HCT116 (cell line): Measurements from ENCODE around the gene FNDC11. TPM values are rescaled to one million over a fixed set of nuclear protein-coding genes. Genes with fewer than 3 reads are reported as not detected.

Experiments used
- ATAC-seq: fragments of 200-7000 bp; cut with Tn5 transposase; 2 replicates; pipeline ENCODE4 v1.9.1; 2020; ENCODE audit warnings: mild to moderate bottlenecking, moderate library complexity
- BruUV-seq: library from RNA; stranded (reverse); fragments of 400-500 nt; replicated peaks from 2 replicates; lab custom pipeline; 2021; lab: Mats Ljungman, UMichigan
- CTCF ChIA-PET: fragments of 300-600 bp; sonication (Branson Sonifier 250); formaldehyde crosslinking; loops from one replicate; lab custom pipeline; 2021; ENCODE audit warnings: antibody characterized with exemption; lab: Charles Lee
- POLR2A ChIA-PET: fragments of 300-600, 350-600 bp; sonication (Branson Sonifier 250); formaldehyde crosslinking; loops from one replicate; lab custom pipeline; 2021; ENCODE audit warnings: antibody characterized with exemption; lab: Charles Lee
- RAD21 ChIA-PET, 2 experiments: fragments of 300-600 bp; sonication (Branson Sonifier 250); formaldehyde crosslinking; loops; one replicate each; lab custom pipeline; 2023; ENCODE audit warnings: low total read pairs in 2 of 2; ENCODE audit not compliant: uncharacterized antibody in 2 of 2, unreplicated experiment in 2 of 2, low non-redundant PET in 1 of 2; lab: Charles Lee
- DNase-seq: peaks from one replicate; pipeline ENCODE4 v3.0.0-alpha.2; 2010; ENCODE audit warnings: low read depth, low spot score
- H2AFZ ChIP-seq: fragments of 200-600 bp; shearing (Covaris generic), sonication (generic); 2 replicates; pipeline ENCODE4 v1.6.1; 2017; ENCODE audit warnings: low read depth, mixed run types, mixed read lengths, antibody characterized with exemption, low read length; ENCODE audit not compliant: poor library complexity, severe bottlenecking
- H3K27ac ChIP-seq: 2 replicates; pipeline ENCODE4 v1.5.1; 2012; ENCODE audit warnings: low read depth, low read length
- H3K27me3 ChIP-seq: fragments of 200-600 bp; sonication (generic); 2 replicates; pipeline ENCODE4 v1.6.1; 2016; ENCODE audit warnings: mixed run types, low read length, mixed read lengths; ENCODE audit not compliant: insufficient read depth
- H3K36me3 ChIP-seq, 2 experiments: fragments of 200-500 bp in 1 of 2; fragments of 200-600 bp in 1 of 2; sonication (Bioruptor generic) in 1 of 2; sonication (generic) in 1 of 2; 2 replicates each; pipeline versions ENCODE4 v1.5.1 to v1.6.1; 2014 to 2016; ENCODE audit warnings: low read length in 2 of 2, inconsistent platforms in 1 of 2, mixed read lengths in 1 of 2, mixed run types in 1 of 2; ENCODE audit not compliant: insufficient read depth in 2 of 2, control insufficient read depth in 1 of 2
- H3K4me1 ChIP-seq, 2 experiments: fragments of 200-600 bp in 1 of 2; sonication (generic) in 1 of 2; 2 replicates each; pipeline versions ENCODE4 v1.5.1 to v1.6.1; 2012 to 2017; ENCODE audit warnings: low read length in 2 of 2, inconsistent platforms in 1 of 2, mild to moderate bottlenecking in 1 of 2, mixed read lengths in 1 of 2, mixed run types in 1 of 2, moderate library complexity in 1 of 2; ENCODE audit not compliant: insufficient read depth in 2 of 2, control insufficient read depth in 1 of 2
- H3K4me2 ChIP-seq: fragments of 200-600 bp; sonication (generic); 2 replicates; pipeline ENCODE4 v1.6.1; 2017; ENCODE audit warnings: mixed run types, low read length, mixed read lengths
- H3K4me3 ChIP-seq, 2 experiments: fragments of 200-600 bp in 1 of 2; sonication (generic) in 1 of 2; replicated peaks in 1 of 2; 2 replicates each; pipeline ENCODE4 v1.5.1; 2011 to 2016; ENCODE audit warnings: low read length in 2 of 2, control low read depth in 1 of 2, low read depth in 1 of 2, mild to moderate bottlenecking in 1 of 2, mixed read lengths in 1 of 2, mixed run types in 1 of 2
- H3K79me2 ChIP-seq: fragments of 200-600 bp; sonication (generic); 2 replicates; pipeline ENCODE4 v1.6.1; 2017; ENCODE audit warnings: mild to moderate bottlenecking, mixed run types, low read length, moderate library complexity, mixed read lengths; ENCODE audit not compliant: insufficient read depth
- H3K9ac ChIP-seq: fragments of 200-600 bp; sonication (generic); 2 replicates; pipeline ENCODE4 v1.6.1; 2016; ENCODE audit warnings: low read length, mixed read lengths
- H3K9me2 ChIP-seq: fragments of 200-600 bp; sonication (generic), shearing (Covaris generic); 2 replicates; pipeline ENCODE4 v1.6.1; 2017; ENCODE audit warnings: mixed run types, mild to moderate bottlenecking, moderate library complexity; ENCODE audit not compliant: insufficient read depth
- H3K9me3 ChIP-seq, 2 experiments: fragments of 200-500 bp in 1 of 2; fragments of 200-600 bp in 1 of 2; sonication (Bioruptor generic) in 1 of 2; sonication (generic) in 1 of 2; 2 replicates each; pipeline ENCODE4 v1.6.1; 2014 to 2017; ENCODE audit warnings: low read length in 2 of 2, mixed read lengths in 2 of 2, inconsistent platforms in 1 of 2, low read depth in 1 of 2, mild to moderate bottlenecking in 1 of 2, mixed run types in 1 of 2, moderate library complexity in 1 of 2; ENCODE audit not compliant: control insufficient read depth in 1 of 2, insufficient read depth in 1 of 2
- H4K20me1 ChIP-seq: fragments of 200-600 bp; sonication (generic), shearing (Covaris generic); 2 replicates; pipeline ENCODE4 v1.6.1; 2017; ENCODE audit warnings: mixed run types, mild to moderate bottlenecking, moderate library complexity; ENCODE audit not compliant: insufficient read depth
- ATF3 ChIP-seq: IDR thresholded peaks from 2 replicates; pipeline ENCODE4 v1.6.1; 2012
- CEBPB ChIP-seq: IDR thresholded peaks from 2 replicates; pipeline ENCODE4 v1.6.1; 2012; ENCODE audit warnings: low read depth
- CTCF ChIP-seq, 3 experiments: fragments of 200-600 bp in 1 of 3; sonication (generic) in 1 of 3; IDR thresholded peaks in 2 of 3; conservative IDR thresholded peaks in 1 of 3; 2 replicates each; pipeline ENCODE4 v1.5.1; 2012 to 2017; ENCODE audit warnings: low read depth in 2 of 3, low read length in 2 of 3, antibody characterized with exemption in 1 of 3, borderline replicate concordance in 1 of 3, control low read depth in 1 of 3, mild to moderate bottlenecking in 1 of 3, mixed read lengths in 1 of 3, mixed run types in 1 of 3, moderate library complexity in 1 of 3; ENCODE audit not compliant: insufficient read depth in 1 of 3
- ELF1 ChIP-seq: IDR thresholded peaks from 2 replicates; pipeline ENCODE4 v1.6.1; 2012; ENCODE audit warnings: low read depth, borderline replicate concordance
- EZH2 ChIP-seq: fragments of 200-600 bp; sonication (generic); IDR thresholded peaks from 2 replicates; pipeline ENCODE4 v1.6.1; 2017; ENCODE audit warnings: antibody characterized with exemption, mixed run types
- EZH2phosphoT487 ChIP-seq: fragments of 200-600 bp; IDR thresholded peaks from 2 replicates; pipeline ENCODE4 v1.6.1; 2018; ENCODE audit warnings: antibody characterized with exemption, borderline replicate concordance
- POLR2A ChIP-seq: IDR thresholded peaks from 2 replicates; pipeline ENCODE4 v1.7.0; 2011; ENCODE audit warnings: borderline replicate concordance; ENCODE audit not compliant: insufficient read depth, insufficient read length; ENCODE audit errors: extremely low read depth
- POLR2AphosphoS5 ChIP-seq: IDR thresholded peaks from 2 replicates; pipeline ENCODE4 v1.6.1; 2011; ENCODE audit warnings: mild to moderate bottlenecking, low read depth, low read length, moderate library complexity
- RAD21 ChIP-seq: IDR thresholded peaks from 2 replicates; pipeline ENCODE4 v1.6.1; 2012; ENCODE audit warnings: low read depth, mild to moderate bottlenecking
- REST ChIP-seq: IDR thresholded peaks from 2 replicates; pipeline ENCODE4 v1.6.1; 2012; ENCODE audit warnings: low read depth
- SP1 ChIP-seq: IDR thresholded peaks from 2 replicates; pipeline ENCODE4 v1.6.1; 2012; ENCODE audit warnings: low read depth
- SRF ChIP-seq: IDR thresholded peaks from 2 replicates; pipeline ENCODE4 v1.6.1; 2012; ENCODE audit warnings: low read depth
- YY1 ChIP-seq: IDR thresholded peaks from 2 replicates; pipeline ENCODE4 v1.6.1; 2011; ENCODE audit warnings: low read length, low read depth, moderate library complexity, mild to moderate bottlenecking; ENCODE audit not compliant: insufficient replicate concordance; ENCODE audit errors: extremely low read depth
- ZFX ChIP-seq: fragments of 450-650 bp; IDR thresholded peaks from 2 replicates; pipeline ENCODE4 v1.6.1; 2017
- ZNF274 ChIP-seq: fragments of 200-500 bp; sonication (Bioruptor generic); IDR thresholded peaks from 2 replicates; pipeline ENCODE4 v1.6.1; 2014; ENCODE audit warnings: mild to moderate bottlenecking, low read depth, low read length, inconsistent platforms
- intact Hi-C: fragments of 100-400 bp; cut with micrococcal nuclease; formaldehyde crosslinking; loops from 2 replicates; pipeline ENCODE4 v1.10.0; 2022
- total RNA-seq: library from RNA; stranded (reverse); gene quantifications from one replicate; pipeline ENCODE4 v1.2.1, GENCODE V29; 2021; ENCODE audit not compliant: unreplicated experiment

FNDC11 gene
- total RNA-seq, 1 experiment from 2014 or later: 5.5 TPM

- TF ChIP-seq CTCF (IDR thresholded peaks at IDR 0.05 in 2 of 3, conservative IDR thresholded peaks at IDR 0.05 in 1 of 3; ENCODE audit: borderline replicate concordance in 1 of 3, insufficient read depth in 1 of 3, low read depth in 2 of 3, low read length in 2 of 3) (no peak), ZFX (no peak), SRF (no peak), POLR2AphosphoS5 (no peak)
Measured at GRCh38 chr20:63505723-63506122, 48.2 kb upstream of the FNDC11 start (continued).

- Histone ChIP-seq H3K9ac (no peak overlapping the region), H3K79me2 (no peaks in the 10 kb centered on the region), H3K4me2 (no peak overlapping the region), H3K9me2 (no peaks in the 10 kb centered on the region), H3K4me3 (no peak overlapping the region), H3K9me3 (no peaks in the 10 kb centered on the region; a peak in 1 of 4 replicates), H2AFZ (no peak overlapping the region), H3K27me3 (no peaks in the 10 kb centered on the region), H3K4me1 (peaks cover 3% of the 10 kb centered on the region in 2 experiments; a peak in 3 of 4 replicates), H4K20me1 (no peaks in the 10 kb centered on the region), H3K27ac (no peak overlapping the region), H3K36me3 (no peaks in the 10 kb centered on the region)
- RAD21 ChIA-PET: no interaction called here
- BruUV-seq: no TSS peak
- DNase-seq (no peak), ATAC-seq (no peak)
- CTCF ChIA-PET: no interaction called here
- POLR2A ChIA-PET: no interaction called here
- intact Hi-C loops: no loop called here
- no peak for TF ChIP-seq RAD21
- no peak for TF ChIP-seq EZH2phosphoT487
- no peak for TF ChIP-seq CTCF (IDR thresholded peaks at IDR 0.05 in 2 of 3, conservative IDR thresholded peaks at IDR 0.05 in 1 of 3; ENCODE audit: borderline replicate concordance in 1 of 3, insufficient read depth in 1 of 3, low read depth in 2 of 3, low read length in 2 of 3)
- TF ChIP-seq CEBPB: no peak
- TF ChIP-seq EZH2: no peak
- no peak for TF ChIP-seq POLR2A
- TF ChIP-seq ZNF274: no peak
- no peak for TF ChIP-seq POLR2AphosphoS5
- TF ChIP-seq ELF1: no peak
- no peak for TF ChIP-seq SP1
- TF ChIP-seq ATF3: no peak
- TF ChIP-seq REST: no peak
- no peak for TF ChIP-seq YY1
Measured at GRCh38 chr20:63507083-63507743, 46.7 kb upstream of the FNDC11 start.
